HepG2 (cell line): ENCODE measurements around the gene GDPD5. TPM values are rescaled to one million over a fixed set of nuclear protein-coding genes. Genes with fewer than 3 reads are reported as not detected.

Experiments
- ATAC-seq: fragments of 200-7000 bp; cut with Tn5 transposase; 3 replicates; pipeline ENCODE4 v1.9.1; 2020; ENCODE audit warnings: mild to moderate bottlenecking, moderate library complexity
- BruUV-seq: library from RNA; stranded (reverse); fragments of 400-500 nt; replicated peaks from 2 replicates; lab custom pipeline; 2021; lab: Mats Ljungman, UMichigan
- CTCF ChIA-PET: fragments of 300-600 bp; formaldehyde crosslinking; extraction: SDS; loops from one replicate; lab custom pipeline; 2021; ENCODE audit warnings: low total read pairs, inconsistent platforms, low intra/inter-chr PET ratio; lab: Yijun Ruan, JAX
- POLR2A ChIA-PET: fragments of 350-600 bp; sonication (Branson Sonifier 250); formaldehyde crosslinking; loops from one replicate; lab custom pipeline; 2020; ENCODE audit warnings: antibody characterized with exemption, inconsistent platforms; lab: Yijun Ruan, JAX
- DNase-seq: peaks from one replicate; pipeline ENCODE4 v3.0.0-alpha.2; 2015; ENCODE audit warnings: low spot score
- FAIRE-seq: peaks from 3 replicates; lab custom pipeline; 2011; peaks lifted over from hg19 to GRCh38; lab: Jason Lieb, UNC
- H2AFZ ChIP-seq: one replicate; pipeline ENCODE4 v1.6.1; 2011; ENCODE audit warnings: low read length, inconsistent platforms
- H3K27ac ChIP-seq: fragments of 300-600 bp; 3 replicates; pipeline ENCODE4 v1.8.0; 2011; ENCODE audit warnings: mixed run types, mild to moderate bottlenecking, mixed read lengths, low read length, inconsistent platforms; ENCODE audit not compliant: insufficient read depth; ENCODE audit errors: extremely low read length
- H3K27me3 ChIP-seq, 2 experiments: fragments of 200-600 bp in 1 of 2; 2 replicates in 1 of 2; 3 replicates in 1 of 2; pipeline versions ENCODE4 v1.6.0 to v1.8.0; 2011; ENCODE audit warnings: low read length in 2 of 2, mild to moderate bottlenecking in 2 of 2, moderate library complexity in 2 of 2, inconsistent platforms in 1 of 2; ENCODE audit not compliant: insufficient read depth in 2 of 2, control insufficient read depth in 1 of 2
- H3K36me3 ChIP-seq, 2 experiments: fragments of 200-600 bp in 1 of 2; replicated peaks in 1 of 2; 2 replicates in 1 of 2; 3 replicates in 1 of 2; pipeline versions ENCODE4 v1.5.1 to v1.8.0; 2011; ENCODE audit warnings: low read length in 2 of 2, inconsistent platforms in 1 of 2; ENCODE audit not compliant: insufficient read depth in 2 of 2, control insufficient read depth in 1 of 2
- H3K4me1 ChIP-seq: 2 replicates; pipeline ENCODE4 v1.5.1; 2012; ENCODE audit warnings: low read length, inconsistent platforms; ENCODE audit not compliant: insufficient read depth
- H3K4me2 ChIP-seq: 2 replicates; pipeline ENCODE4 v1.6.0; 2011; ENCODE audit warnings: low read depth, low read length, inconsistent platforms
- H3K4me3 ChIP-seq, 3 experiments: fragments of 200-600 bp in 1 of 3; sonication (generic), shearing (Covaris generic) in 1 of 3; replicated peaks in 1 of 3; 2 replicates each; pipeline ENCODE4 v1.5.1; 2011 to 2016; ENCODE audit warnings: low read length in 3 of 3, inconsistent platforms in 2 of 3, low read depth in 2 of 3, mild to moderate bottlenecking in 2 of 3, control low read depth in 1 of 3, mixed read lengths in 1 of 3; ENCODE audit not compliant: insufficient read depth in 1 of 3
- H3K79me2 ChIP-seq: one replicate; pipeline ENCODE4 v1.6.1; 2011; ENCODE audit warnings: low read length, inconsistent platforms; ENCODE audit not compliant: insufficient read depth
- H3K9ac ChIP-seq: 2 replicates; pipeline ENCODE4 v1.6.0; 2011; ENCODE audit warnings: mild to moderate bottlenecking, low read depth, low read length, inconsistent platforms; ENCODE audit not compliant: insufficient read depth
- H3K9me3 ChIP-seq: 2 replicates; pipeline ENCODE4 v1.5.1; 2012; ENCODE audit warnings: mild to moderate bottlenecking, low read length
- H4K20me1 ChIP-seq: 2 replicates; pipeline ENCODE4 v1.6.0; 2011; ENCODE audit warnings: inconsistent platforms, mild to moderate bottlenecking, low read length, moderate library complexity; ENCODE audit not compliant: insufficient read depth
- ATAD3A ChIP-seq: sonication (generic); formaldehyde crosslinking; IDR thresholded peaks from 2 replicates; pipeline ENCODE4 v1.4.0; 2020; ENCODE audit warnings: missing genetic modification reagents
- DNMT1 ChIP-seq: sonication (generic); formaldehyde crosslinking; IDR thresholded peaks from 2 replicates; pipeline ENCODE4 v1.5.1; 2020; ENCODE audit warnings: mild to moderate bottlenecking, missing genetic modification reagents
- GTF3A ChIP-seq: sonication (generic); formaldehyde crosslinking; conservative IDR thresholded peaks from 2 replicates; pipeline ENCODE4 v1.4.0; 2020; ENCODE audit warnings: mild to moderate bottlenecking, missing genetic modification reagents
- REST ChIP-seq, 2 experiments: IDR thresholded peaks; 2 replicates each; pipeline ENCODE4 v1.6.1; 2011 to 2012; ENCODE audit warnings: low read length in 2 of 2, borderline replicate concordance in 1 of 2, low read depth in 1 of 2, mild to moderate bottlenecking in 1 of 2, moderate library complexity in 1 of 2
- YEATS2 ChIP-seq: sonication (generic); formaldehyde crosslinking; IDR thresholded peaks from 2 replicates; pipeline ENCODE4 v1.4.0; 2020; ENCODE audit warnings: missing genetic modification reagents, borderline replicate concordance
- ZNF136 ChIP-seq: sonication (generic); formaldehyde crosslinking; IDR thresholded peaks from 2 replicates; pipeline ENCODE4 v1.8.1; 2022; ENCODE audit warnings: low read depth, mild to moderate bottlenecking, moderate library complexity, missing genetic modification reagents
- ZNF556 ChIP-seq: sonication (generic); formaldehyde crosslinking; IDR thresholded peaks from 2 replicates; pipeline ENCODE4 v1.4.0; 2020; ENCODE audit warnings: mild to moderate bottlenecking, missing genetic modification reagents, borderline replicate concordance
- WGBS: methylation state at CpG from one replicate; pipeline ENCODE4 v1.1.6; 2017; ENCODE audit warnings: low lambda C conversion rate; 5-methylcytosine and 5-hydroxymethylcytosine counted together
- in situ Hi-C: cut with HindIII; loops from 2 replicates; pipeline ENCODE4 v1.10.0; 2017; ENCODE audit warnings: low pct_unique_long_range_greater_than_20kb; ENCODE audit not compliant: extremely low pct_ligation_motif_present
- intact Hi-C: fragments of 100-400 bp; cut with micrococcal nuclease; formaldehyde crosslinking; loops from one replicate; pipeline ENCODE4 v1.10.0; 2022; ENCODE audit not compliant: unreplicated experiment
- polyA plus RNA-seq, 8 experiments: library from polyadenylated mRNA; depleted of rRNA in 3 of 8; stranded (reverse) in 7 of 8; unstranded in 1 of 8; fragments of >200 nt; fragmentation: Illumina TruSeq in 4 of 8; extraction: Trizol in 4 of 8; gene quantifications; 2 replicates each; pipeline versions ENCODE4 v1.2.1 to v1.2.3, GENCODE V29; 2011 to 2016; ENCODE audit warnings: low read depth in 4 of 8, missing spikeins in 1 of 8, mixed read lengths in 1 of 8; ENCODE audit not compliant: insufficient read depth in 1 of 8
- total RNA-seq, 5 experiments: library from RNA; depleted of rRNA; stranded (reverse); fragments of >200 nt; fragmentation: Illumina TruSeq; extraction: Trizol; gene quantifications; 2 replicates each; pipeline ENCODE4 v1.2.3, GENCODE V29; 2016; ENCODE audit warnings: low read depth in 1 of 5

The GDPD5 gene
- total and polyA plus RNA-seq, 2 of the 13 experiments (the other 11 are each of a cell fraction or from before 2014, with no cell fraction given): 55.0 to 67.5 TPM

GRCh38 chr11:75439026-75439425 lies 86.7 kb downstream of the GDPD5 start:
- DNase-seq (no peak), FAIRE-seq (no peak), ATAC-seq (no peak)
- Histone ChIP-seq H3K27me3 (no peaks in the 10 kb centered on the region), H3K9ac (no peak overlapping the region), H3K4me1 (peaks cover 16% of the 10 kb centered on the region), H3K36me3 (peaks cover 21 to 42% of the 10 kb centered on the region in 2 experiments; a peak in 4 of 5 replicates), H2AFZ (no peak overlapping the region), H3K79me2 (no peaks in the 10 kb centered on the region), H3K4me3 (no peak overlapping the region), H3K27ac (no peak overlapping the region), H3K9me3 (no peaks in the 10 kb centered on the region), H3K4me2 (no peak overlapping the region), H4K20me1 (no peaks in the 10 kb centered on the region)
- ChIA-PET POLR2A (interaction anchor here (1.5 kb wide), 1 partner anchor 11 kb away, joined by 6 read pairs; no protein-coding TSS in a partner anchor), CTCF (no interaction called here)
- in situ Hi-C loops (no loop called here), intact Hi-C loops (no loop called here)
- TF ChIP-seq REST (IDR thresholded peaks at IDR 0.05; ENCODE audit: borderline replicate concordance in 1 of 2, low read depth in 1 of 2, low read length in 2 of 2) (no peak), GTF3A (CRISPR knock-in tag) (no peak), DNMT1 (CRISPR knock-in tag) (no peak), ATAD3A (CRISPR knock-in tag) (no peak), YEATS2 (no peak), ZNF136 (no peak), ZNF556 (CRISPR knock-in tag) (no peak)
- no TSS peak for BruUV-seq
- 90% methylated on average over 14 of the region's 14 CpGs for WGBS
